Prostate gland (tissue), 2 donors: ENCODE data around the gene KAZN. TPM values are rescaled to one million over a fixed set of nuclear protein-coding genes. Genes with fewer than 3 reads are reported as not detected.

Experiments
- DNase-seq: peaks from one replicate; pipeline ENCODE4 v3.0.0-alpha.2; 2019; ENCODE audit warnings: low spot score
- H3K27ac ChIP-seq, 2 donors: fragments of 200-600 bp; sonication (generic); 2 replicates each; pipeline ENCODE4 v1.5.1; 2017 to 2019
- H3K27me3 ChIP-seq: fragments of 200-600 bp; sonication (generic); replicated peaks from 2 replicates; pipeline ENCODE4 v1.5.1; 2019; ENCODE audit not compliant: insufficient read depth
- H3K36me3 ChIP-seq, 2 donors: fragments of 200-600 bp; sonication (generic); 1 replicate in 1 of 2; 2 replicates in 1 of 2; pipeline versions ENCODE4 v1.5.1 to v1.8.1; 2017 to 2019
- H3K4me1 ChIP-seq: fragments of 200-600 bp; sonication (generic); replicated peaks from 2 replicates; pipeline ENCODE4 v1.5.1; 2019
- H3K4me3 ChIP-seq, 2 donors: fragments of 200-600 bp; sonication (generic); 2 replicates each; pipeline ENCODE4 v1.5.1; 2017 to 2019
- H3K9me3 ChIP-seq: fragments of 200-600 bp; sonication (generic); 2 replicates; pipeline ENCODE4 v1.5.1; 2017
- CTCF ChIP-seq, 4 experiments: fragments of 200-600 bp in 2 of 4; fragments of 450-650 bp in 2 of 4; sonication (generic) in 2 of 4; IDR thresholded peaks; 1 replicate in 3 of 4; 2 replicates in 1 of 4; pipeline ENCODE4 v1.5.1; 2016 to 2019; ENCODE audit warnings: antibody characterized with exemption in 4 of 4, mild to moderate bottlenecking in 2 of 4, moderate library complexity in 2 of 4
- POLR2A ChIP-seq: fragments of 450-650 bp; IDR thresholded peaks from one replicate; pipeline ENCODE4 v1.6.1; 2016; ENCODE audit warnings: antibody characterized with exemption, mild to moderate bottlenecking
- POLR2AphosphoS5 ChIP-seq: sonication (generic); formaldehyde crosslinking; IDR thresholded peaks from one replicate; pipeline ENCODE4 v1.6.1; 2017; ENCODE audit warnings: antibody characterized with exemption
- WGBS: methylation state at CpG from one replicate; pipeline ENCODE4 v1.1.5; 2018; 5-methylcytosine and 5-hydroxymethylcytosine counted together
- intact Hi-C: fragments of 100-400 bp; cut with DNase I; formaldehyde crosslinking; loops from one replicate; pipeline ENCODE4 v1.14.2; 2022
- total RNA-seq, 2 donors: library from RNA; depleted of rRNA; stranded (reverse); fragments of >200 nt; gene quantifications; one replicate each; pipeline ENCODE4 v1.1.0, GENCODE V29; 2016

The KAZN gene
- total RNA-seq, 2 donors from 2014 or later, result 8.3 to 12.7 TPM

- no peaks in the 10 kb centered on the region for H3K36me3 ChIP-seq
- H3K4me1 ChIP-seq, result no peaks in the 10 kb centered on the region
- intact Hi-C loops, result no loop called here
- no peak for DNase-seq
- WGBS, result 92% methylated on average over 8 of the region's 8 CpGs
- no peaks in the 10 kb centered on the region for H3K27me3 ChIP-seq
- H3K4me3 ChIP-seq, result no peak overlapping the region
- H3K27ac ChIP-seq, result no peak overlapping the region
- TF ChIP-seq POLR2AphosphoS5 (no peak), POLR2A (no peak), CTCF (IDR thresholded peaks at IDR 0.05) (no peak)
- H3K9me3 ChIP-seq, result no peaks in the 10 kb centered on the region
Observed at GRCh38 chr1:15042866-15043265, 444.4 kb downstream of the KAZN start.

- Histone ChIP-seq H3K4me3 (no peak overlapping the region), H3K27me3 (no peaks in the 10 kb centered on the region), H3K9me3 (no peaks in the 10 kb centered on the region), H3K27ac (no peak overlapping the region), H3K4me1 (no peaks in the 10 kb centered on the region), H3K36me3 (no peaks in the 10 kb centered on the region)
- intact Hi-C loops, result no loop called here
- DNase-seq, result no peak
- TF ChIP-seq POLR2AphosphoS5 (no peak), POLR2A (no peak), CTCF (IDR thresholded peaks at IDR 0.05) (no peak)
- 96% methylated on average over 14 of the region's 20 CpGs for WGBS
Observed at GRCh38 chr1:15043934-15044333, 445.4 kb downstream of the KAZN start.

GRCh38 chr1:15045123-15045522, 446.6 kb downstream of the KAZN start:
- DNase-seq, result no peak
- no peak for TF ChIP-seq CTCF (IDR thresholded peaks at IDR 0.05)
- TF ChIP-seq POLR2AphosphoS5, result no peak
- TF ChIP-seq POLR2A, result no peak
- no peaks in the 10 kb centered on the region for H3K36me3 ChIP-seq
- WGBS, result 98% methylated on average over 7 of the region's 7 CpGs
- H3K4me3 ChIP-seq, result no peak overlapping the region
- intact Hi-C loops, result loop anchor here (5.0 kb wide), 2 partner anchors 933 to 1078 kb away; no protein-coding TSS in a partner anchor
- no peaks in the 10 kb centered on the region for H3K4me1 ChIP-seq
- no peaks in the 10 kb centered on the region for H3K9me3 ChIP-seq
- no peaks in the 10 kb centered on the region for H3K27me3 ChIP-seq
- no peak overlapping the region for H3K27ac ChIP-seq

- peak; percentile 65 for DNase-seq
- TF ChIP-seq POLR2A, result no peak
- peak; percentile 67 to 92 (median 90) for TF ChIP-seq CTCF (IDR thresholded peaks at IDR 0.05)
- Histone ChIP-seq H3K4me1 (no peaks in the 10 kb centered on the region), H3K9me3 (no peaks in the 10 kb centered on the region), H3K27ac (no peak overlapping the region), H3K4me3 (no peak overlapping the region), H3K27me3 (no peaks in the 10 kb centered on the region), H3K36me3 (no peaks in the 10 kb centered on the region)
- WGBS, result 40% methylated on average over 13 of the region's 14 CpGs
- intact Hi-C loops, result loop anchor here (5.0 kb wide), 2 partner anchors 934 to 1079 kb away; no protein-coding TSS in a partner anchor
Observed at GRCh38 chr1:15046487-15047165, 448.1 kb downstream of the KAZN start.

- H3K4me1 ChIP-seq, result no peaks in the 10 kb centered on the region
- H3K9me3 ChIP-seq, result no peaks in the 10 kb centered on the region
- no peak for DNase-seq
- H3K27ac ChIP-seq, result no peak overlapping the region
- no peaks in the 10 kb centered on the region for H3K36me3 ChIP-seq
- 96% methylated on average over 11 of the region's 11 CpGs for WGBS
- no peak overlapping the region for H3K4me3 ChIP-seq
- no peaks in the 10 kb centered on the region for H3K27me3 ChIP-seq
- intact Hi-C loops, result loop anchor here (5.0 kb wide), 2 partner anchors 935 to 1080 kb away; no protein-coding TSS in a partner anchor
- no peak for TF ChIP-seq POLR2AphosphoS5
- TF ChIP-seq POLR2A, result no peak
- TF ChIP-seq CTCF (IDR thresholded peaks at IDR 0.05), result no peak
Observed at GRCh38 chr1:15047237-15047636, 448.8 kb downstream of the KAZN start.
